Activated T-cell treated with anti-CD3 and anti-CD28 coated beads, Interleukin-2, amount 50 U/mL, for 4 hours (primary cell): ENCODE results near the gene TCEAL1. TPM values are rescaled to one million over a fixed set of nuclear protein-coding genes. Genes with fewer than 3 reads are reported as not detected.
"Not testable (repeated sequence)": the region's sequence is repeated elsewhere in the genome, so short reads cannot be mapped to it uniquely, and the experiment has no call there.

ENCODE experiments used
- ATAC-seq, 2 donors: fragments of 200-7000 bp; cut with Tn5 transposase; one replicate each; pipeline ENCODE4 v1.10.0; 2021
- DNase-seq: peaks from one replicate; pipeline ENCODE4 v3.0.0-alpha.2; 2020
- H3K27me3 Mint-ChIP-seq: one replicate; pipeline ENCODE4 v1.8.0; 2021; ENCODE audit warnings: low read depth, mixed read lengths
- H3K36me3 Mint-ChIP-seq: one replicate; pipeline ENCODE4 v1.8.0; 2022; ENCODE audit warnings: mixed read lengths; ENCODE audit not compliant: insufficient read depth
- H3K4me1 Mint-ChIP-seq: one replicate; pipeline ENCODE4 v1.8.0; 2021; ENCODE audit warnings: low read depth, mixed read lengths
- H3K4me3 Mint-ChIP-seq: one replicate; pipeline ENCODE4 v1.8.0; 2021; ENCODE audit warnings: mild to moderate bottlenecking, moderate library complexity, mixed read lengths
- H3K9me3 Mint-ChIP-seq: one replicate; pipeline ENCODE4 v1.8.0; 2021; ENCODE audit warnings: mixed read lengths
- total RNA-seq, 3 donors: library from RNA; stranded (reverse); gene quantifications; one replicate each; pipeline ENCODE4 v1.2.1, GENCODE V29; 2021

The TCEAL1 gene
- total RNA-seq, 3 donors from 2014 or later = 5.3 to 5.5 (median 5.4) TPM

- peaks cover 4% of the 10 kb centered on the region for H3K9me3 Mint-ChIP-seq
- no peaks in the 10 kb centered on the region for H3K4me1 Mint-ChIP-seq
- no peaks in the 10 kb centered on the region for H3K36me3 Mint-ChIP-seq
- peaks cover 5% of the 10 kb centered on the region for H3K27me3 Mint-ChIP-seq
- H3K4me3 Mint-ChIP-seq = no peak overlapping the region
- ATAC-seq (no peak), DNase-seq (no peak)
Observed at GRCh38 chrX:103651151-103651773, 22.5 kb downstream of the TCEAL1 start.

- ATAC-seq, H3K4me1 Mint-ChIP-seq, H3K27me3 Mint-ChIP-seq, DNase-seq, H3K36me3 Mint-ChIP-seq, H3K4me3 Mint-ChIP-seq, H3K9me3 Mint-ChIP-seq: not testable (repeated sequence)
Observed at GRCh38 chrX:103655230-103656000, 26.6 kb downstream of the TCEAL1 start.

- Mint-ChIP-seq H3K27me3 (peaks cover 6% of the 10 kb centered on the region), H3K36me3 (no peaks in the 10 kb centered on the region), H3K9me3 (peaks cover 4% of the 10 kb centered on the region), H3K4me3 (no peak overlapping the region), H3K4me1 (no peaks in the 10 kb centered on the region)
- DNase-seq (no peak), ATAC-seq (no peak)
Observed at GRCh38 chrX:103656617-103657016, 27.8 kb downstream of the TCEAL1 start.

- not testable (repeated sequence) for H3K27me3 Mint-ChIP-seq, H3K36me3 Mint-ChIP-seq, ATAC-seq, H3K4me3 Mint-ChIP-seq, H3K9me3 Mint-ChIP-seq, DNase-seq, H3K4me1 Mint-ChIP-seq
Observed at GRCh38 chrX:103657066-103657465, 28.3 kb downstream of the TCEAL1 start.

DNA sequence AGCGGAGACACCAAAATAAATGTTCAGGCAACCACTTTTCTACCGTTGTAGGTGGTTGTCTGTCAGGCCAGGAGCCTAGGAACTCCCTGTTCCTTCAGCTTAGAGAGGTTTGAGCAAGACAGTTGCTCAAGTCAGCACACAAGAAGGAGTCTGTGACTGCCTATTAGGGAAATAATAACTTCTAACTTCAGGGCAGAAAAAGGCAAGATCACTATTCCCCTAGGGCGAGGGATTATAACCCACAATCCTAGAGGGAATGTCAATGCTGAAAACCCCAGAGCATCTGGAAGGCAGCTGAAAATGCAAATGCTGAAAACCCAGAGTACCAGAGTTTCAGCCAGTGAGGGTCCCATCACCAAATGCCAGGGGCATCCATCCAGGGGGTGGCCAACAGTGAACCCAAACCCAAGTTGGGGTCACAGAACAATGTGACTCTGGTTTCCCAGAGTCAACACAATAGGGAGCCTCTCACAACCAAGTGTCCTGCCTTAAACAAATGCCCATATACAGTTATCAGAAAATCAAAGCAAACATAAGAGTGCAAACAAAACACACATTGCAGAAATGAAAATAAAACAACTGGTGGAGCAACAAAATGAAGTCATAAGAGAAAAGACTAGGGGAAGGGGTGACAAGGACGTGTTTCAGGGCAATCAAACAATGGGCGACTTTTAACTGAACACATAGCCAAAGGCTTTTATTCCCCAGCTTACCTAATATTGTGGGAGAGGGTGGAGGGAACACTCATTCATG lies 30.1 kb downstream of the TCEAL1 start:
- Mint-ChIP-seq H3K9me3 (peaks cover 4% of the 10 kb centered on the region), H3K36me3 (no peaks in the 10 kb centered on the region), H3K4me1 (no peaks in the 10 kb centered on the region), H3K27me3 (peaks cover 12% of the 10 kb centered on the region), H3K4me3 (no peak overlapping the region)
- no peak for ATAC-seq
- no peak for DNase-seq

DNA sequence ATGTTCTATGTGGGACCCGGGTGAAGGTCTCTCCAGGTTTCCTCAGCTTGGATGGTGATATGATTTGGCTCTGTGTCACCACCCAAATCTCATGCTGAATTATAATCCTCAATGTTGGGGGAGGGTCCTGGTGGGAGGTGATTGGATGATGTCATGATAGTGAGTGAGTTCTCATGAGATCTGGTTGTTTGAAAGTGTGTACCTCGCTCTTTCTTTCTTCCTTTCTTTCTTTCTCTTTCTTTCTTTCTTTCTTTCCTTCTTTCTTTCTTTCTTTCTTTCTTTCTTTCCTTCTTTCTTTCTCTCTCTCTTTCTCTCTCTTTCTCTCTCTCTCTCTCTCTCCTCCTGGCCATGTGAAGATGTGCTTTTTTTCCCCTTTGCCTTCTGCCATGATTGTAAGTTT lies 30.7 kb downstream of the TCEAL1 start:
- H3K36me3 Mint-ChIP-seq, H3K4me3 Mint-ChIP-seq, ATAC-seq, H3K4me1 Mint-ChIP-seq, H3K9me3 Mint-ChIP-seq, DNase-seq: not testable (repeated sequence)
- peaks cover 16% of the 10 kb centered on the region for H3K27me3 Mint-ChIP-seq

DNA sequence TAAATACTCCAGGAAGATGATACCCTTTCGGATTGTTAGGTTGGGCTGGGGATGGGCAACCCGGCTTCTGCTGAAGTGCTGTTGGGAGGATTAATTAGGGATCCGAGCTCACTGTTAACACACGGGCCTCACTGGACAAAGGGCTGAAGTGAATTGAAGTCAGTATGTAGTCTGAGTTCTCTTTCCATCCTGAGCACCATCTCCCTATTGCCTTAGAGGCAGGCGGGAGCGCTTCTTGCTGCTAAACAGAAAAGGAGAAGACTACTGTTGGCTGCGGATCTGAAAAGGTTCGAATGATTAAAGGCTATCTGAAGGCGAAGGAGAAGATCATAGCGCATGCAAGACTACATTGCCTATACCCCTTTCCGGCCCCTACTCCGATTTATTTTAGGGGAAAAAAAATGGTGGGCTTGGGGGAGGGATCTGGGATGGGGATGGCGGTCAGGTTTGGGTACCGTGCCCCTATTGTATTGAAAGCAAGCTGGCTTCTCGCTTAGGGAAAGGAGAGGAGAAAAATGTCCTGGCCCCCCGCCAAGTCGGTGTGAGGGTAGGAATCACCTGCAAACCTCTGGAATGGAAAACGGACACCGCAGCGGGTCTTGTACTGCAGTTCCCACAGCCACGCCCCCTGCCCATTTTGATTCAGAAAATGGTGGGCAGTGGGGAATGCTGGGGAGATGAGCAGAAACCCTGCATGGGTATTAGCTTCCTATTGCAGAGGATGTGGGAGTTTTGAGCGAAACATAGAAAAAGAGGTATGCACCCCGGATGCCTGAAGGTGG lies 35.4 kb downstream of the TCEAL1 start:
- no peaks in the 10 kb centered on the region for H3K36me3 Mint-ChIP-seq
- DNase-seq = no peak
- no peak for ATAC-seq
- no peaks in the 10 kb centered on the region for H3K9me3 Mint-ChIP-seq
- no peak overlapping the region for H3K4me3 Mint-ChIP-seq
- H3K4me1 Mint-ChIP-seq = no peaks in the 10 kb centered on the region
- peaks cover 13% of the 10 kb centered on the region for H3K27me3 Mint-ChIP-seq

DNA sequence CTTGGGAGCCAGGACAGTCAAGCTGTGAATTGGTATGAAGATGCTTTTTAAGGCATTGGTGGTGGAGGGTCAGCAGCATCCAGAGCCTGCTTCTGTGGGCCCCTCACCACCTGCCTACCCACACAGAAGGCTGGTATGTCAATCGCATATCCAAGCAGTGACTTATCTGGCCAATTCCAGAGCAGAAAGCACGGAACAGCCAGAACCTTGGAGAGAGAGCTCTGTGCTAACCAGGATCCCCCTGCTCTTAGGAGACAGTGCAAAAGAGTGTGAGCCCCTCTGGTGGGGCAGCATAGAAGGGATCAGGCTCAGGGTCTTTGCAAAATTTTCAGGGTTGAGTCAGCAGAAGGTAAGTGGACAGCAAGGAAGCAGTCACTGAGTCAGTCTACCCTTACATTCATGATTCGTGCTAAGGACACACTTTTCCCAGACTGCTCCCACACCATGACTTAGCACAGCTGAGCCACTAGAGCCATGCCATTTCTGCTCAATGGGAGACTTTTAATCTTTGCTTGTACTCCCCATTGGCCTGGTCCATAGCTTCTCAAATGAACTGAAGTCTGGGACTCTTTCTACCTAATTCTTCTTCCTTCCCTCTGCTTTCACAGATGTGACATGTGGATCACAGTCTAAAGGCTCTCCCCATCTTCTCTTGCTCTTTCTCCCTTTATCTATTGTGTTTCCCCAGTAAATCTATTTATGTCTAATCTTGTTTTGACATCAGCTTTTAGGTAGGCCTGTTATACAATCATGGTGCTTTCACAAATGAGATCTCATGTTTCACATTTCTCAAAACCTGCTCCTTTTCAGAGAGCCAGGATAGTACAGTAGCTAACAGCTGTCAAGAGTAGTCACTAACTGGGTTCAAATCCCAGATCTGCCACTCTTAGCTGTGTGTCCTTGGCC lies 37.7 kb downstream of the TCEAL1 start:
- H3K36me3 Mint-ChIP-seq = no peaks in the 10 kb centered on the region
- ATAC-seq = no peak
- no peak overlapping the region for H3K4me3 Mint-ChIP-seq
- H3K9me3 Mint-ChIP-seq = no peaks in the 10 kb centered on the region
- DNase-seq = no peak
- H3K27me3 Mint-ChIP-seq = peaks cover 10% of the 10 kb centered on the region
- no peaks in the 10 kb centered on the region for H3K4me1 Mint-ChIP-seq

DNA sequence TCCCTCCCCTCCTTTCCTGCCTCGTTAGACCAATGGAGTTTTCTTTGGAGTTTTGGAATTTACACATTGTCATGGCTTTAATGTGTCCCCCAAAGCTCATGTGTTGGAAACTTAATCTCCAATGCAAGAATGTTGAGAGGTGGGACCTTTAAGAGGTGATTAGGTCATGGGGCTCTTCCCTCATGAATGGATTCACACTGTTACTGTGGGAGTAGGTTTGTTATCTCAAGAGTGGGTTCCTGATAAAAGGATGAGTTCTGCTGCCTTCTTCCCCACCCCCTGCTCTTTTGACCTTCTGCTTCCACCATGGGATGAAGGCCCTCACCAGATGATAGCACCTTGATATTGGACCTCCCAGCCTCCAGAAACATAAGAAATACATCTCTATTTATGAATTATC lies 41.0 kb downstream of the TCEAL1 start:
- DNase-seq (no peak), ATAC-seq (no peak)
- Mint-ChIP-seq H3K27me3 (no peaks in the 10 kb centered on the region), H3K4me1 (no peaks in the 10 kb centered on the region), H3K4me3 (no peak overlapping the region), H3K9me3 (no peaks in the 10 kb centered on the region), H3K36me3 (no peaks in the 10 kb centered on the region)

GRCh38 chrX:103674531-103675454 lies 46.0 kb downstream of the TCEAL1 start:
- Mint-ChIP-seq H3K27me3 (no peaks in the 10 kb centered on the region), H3K4me1 (no peaks in the 10 kb centered on the region), H3K36me3 (peaks cover 18% of the 10 kb centered on the region), H3K9me3 (no peaks in the 10 kb centered on the region), H3K4me3 (no peak overlapping the region)
- ATAC-seq = no peak
- DNase-seq = no peak

GRCh38 chrX:103678199-103678993 lies 49.6 kb downstream of the TCEAL1 start:
- DNase-seq (no peak), ATAC-seq (no peak)
- H3K27me3 Mint-ChIP-seq = no peaks in the 10 kb centered on the region
- no peaks in the 10 kb centered on the region for H3K9me3 Mint-ChIP-seq
- H3K36me3 Mint-ChIP-seq = peaks cover 18% of the 10 kb centered on the region
- no peak overlapping the region for H3K4me3 Mint-ChIP-seq
- H3K4me1 Mint-ChIP-seq = no peaks in the 10 kb centered on the region
